Stimulated activated CD4-positive, alpha-beta T cell treated with anti-CD3 and anti-CD28 coated beads, Interleukin-4, amount 100 ng/mL, for 48 hours (primary cell): ENCODE measurements around the gene KBTBD13.

Source experiments
- DNase-seq, 2 donors: peaks; one replicate each; pipeline ENCODE4 v3.0.0-alpha.2; 2020; ENCODE audit warnings: low read depth in 2 of 2

Gene KBTBD13

GRCh38 chr15:65051266-65051665, 25.3 kb upstream of the KBTBD13 start:
- DNase-seq = no peak

- no peak for DNase-seq
Measured at GRCh38 chr15:65052956-65053355, 23.6 kb upstream of the KBTBD13 start.

GRCh38 chr15:65054333-65055200, 22.0 kb upstream of the KBTBD13 start:
- DNase-seq = peak; percentile 46 to 54

GRCh38 chr15:65055201-65055870, 21.2 kb upstream of the KBTBD13 start:
- no peak for DNase-seq

DNA sequence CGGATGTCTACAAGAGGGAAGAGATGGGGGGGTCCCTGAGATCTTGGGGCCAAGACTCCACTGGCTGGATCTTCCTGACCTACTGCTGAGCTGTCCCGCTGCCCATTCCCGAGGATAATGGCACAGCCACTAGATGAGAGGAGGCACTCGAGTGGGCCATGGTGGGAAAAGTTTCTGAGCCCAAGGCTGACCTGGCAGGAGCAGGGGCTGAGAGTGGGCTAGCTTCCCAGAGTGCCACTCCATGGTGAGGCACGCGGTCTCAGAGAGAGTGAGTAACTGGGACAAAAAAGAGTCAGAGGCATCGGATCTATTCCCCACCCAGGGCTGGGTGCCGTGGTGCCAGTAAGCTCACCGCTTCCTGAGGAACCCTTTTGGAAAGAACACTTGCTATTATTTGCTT, 20.4 kb upstream of the KBTBD13 start:
- no peak for DNase-seq

GRCh38 chr15:65056868-65057548, 19.5 kb upstream of the KBTBD13 start:
- DNase-seq = no peak

DNA sequence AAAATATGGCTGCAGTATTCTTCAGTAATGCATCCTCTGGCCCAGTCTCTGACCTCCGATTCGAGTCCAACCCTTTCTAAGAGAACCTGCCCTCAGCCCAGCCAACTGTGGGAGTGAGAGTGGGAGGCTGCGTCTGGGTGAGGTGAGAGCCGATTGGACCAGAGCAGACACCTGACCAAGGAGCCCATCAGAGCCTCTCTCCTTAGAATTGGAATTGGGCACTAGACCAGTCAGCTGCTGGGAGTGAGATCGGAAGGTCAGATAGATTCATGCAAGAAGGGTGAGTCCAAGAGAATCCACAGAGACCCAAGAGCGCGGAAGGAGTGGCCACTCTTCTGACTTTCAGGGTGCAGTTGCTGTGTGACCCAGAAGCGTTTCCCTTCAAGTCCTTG, 19.0 kb upstream of the KBTBD13 start:
- no peak for DNase-seq

DNA sequence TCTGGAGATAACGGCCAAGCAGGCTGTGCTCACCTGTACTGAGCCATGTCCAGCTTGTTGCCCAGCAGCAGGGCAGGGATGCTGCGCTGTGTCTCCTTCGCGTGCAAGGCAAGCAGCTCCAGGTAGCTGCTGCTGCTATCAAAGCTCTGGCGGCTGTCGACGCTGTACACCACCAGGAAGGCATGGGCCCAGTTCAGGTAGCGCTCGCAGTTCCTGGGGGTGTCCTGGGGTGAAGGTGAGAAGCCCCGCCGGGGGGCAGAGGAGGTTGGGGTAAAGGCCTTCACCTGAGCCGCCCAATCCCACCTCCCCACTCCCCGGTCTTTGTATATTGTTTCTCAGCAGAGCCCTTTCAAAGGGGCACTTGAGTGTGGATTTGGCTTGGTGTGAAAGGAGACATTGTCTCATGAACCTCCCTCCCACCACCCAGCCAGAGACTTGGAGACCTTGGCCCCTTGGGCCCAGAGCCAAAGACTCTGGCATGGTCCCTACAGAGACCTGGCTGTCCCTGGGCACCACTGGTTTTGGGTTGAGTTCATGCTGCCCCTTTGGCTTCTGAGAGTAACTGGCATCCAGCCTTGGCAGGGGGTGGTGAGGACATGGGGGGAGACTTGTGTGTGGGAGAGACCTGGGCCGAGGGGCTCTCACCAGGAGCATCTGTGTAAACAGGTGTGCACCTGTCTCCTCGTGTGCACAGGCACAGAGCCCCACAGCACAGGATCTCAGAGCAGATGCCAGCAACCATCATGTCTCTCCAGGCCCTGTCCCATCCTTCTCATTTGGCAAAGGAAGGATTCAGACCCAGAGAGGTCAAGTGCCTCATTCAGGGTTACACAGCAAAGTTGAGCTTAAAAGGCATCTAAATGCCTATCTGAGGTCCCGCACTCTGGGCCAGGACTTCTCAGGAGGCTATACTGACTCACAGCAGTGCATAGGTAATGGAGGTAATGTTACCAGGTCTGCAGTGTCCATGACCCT, 17.9 kb upstream of the KBTBD13 start:
- no peak for DNase-seq

- no peak for DNase-seq
Measured at GRCh38 chr15:65059369-65059750, 17.2 kb upstream of the KBTBD13 start.

DNA sequence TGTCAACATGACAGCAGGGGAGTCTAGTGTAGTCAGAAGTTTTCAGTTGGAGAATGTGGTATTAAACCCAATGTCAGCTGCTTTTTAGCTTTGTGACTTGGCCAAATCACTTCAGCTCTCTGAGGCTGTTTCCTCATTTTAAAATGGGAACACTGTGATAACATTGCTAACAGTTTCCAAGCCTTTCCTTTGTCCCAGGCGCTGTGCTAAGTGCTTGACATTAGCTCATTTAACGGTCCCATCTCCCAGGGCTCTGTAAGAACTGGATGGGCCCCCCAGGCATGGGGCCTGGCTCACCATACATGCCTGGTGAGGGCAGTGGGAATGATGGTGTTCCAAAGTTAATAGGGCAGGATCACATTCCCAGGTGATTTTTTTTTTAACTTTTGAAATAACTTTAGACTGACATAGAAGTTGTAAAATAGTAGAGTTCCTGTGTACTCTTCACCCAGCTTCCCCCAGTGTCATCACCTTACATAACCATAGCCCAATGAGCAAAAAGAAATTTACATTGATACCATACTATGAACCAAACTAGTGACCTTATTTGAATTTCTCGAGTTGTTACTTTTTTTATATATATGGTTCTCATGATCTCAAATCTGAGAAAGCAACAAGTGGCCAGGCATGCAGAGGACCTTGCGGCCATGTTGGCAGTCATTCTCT, 16.5 kb upstream of the KBTBD13 start:
- DNase-seq = no peak

DNA sequence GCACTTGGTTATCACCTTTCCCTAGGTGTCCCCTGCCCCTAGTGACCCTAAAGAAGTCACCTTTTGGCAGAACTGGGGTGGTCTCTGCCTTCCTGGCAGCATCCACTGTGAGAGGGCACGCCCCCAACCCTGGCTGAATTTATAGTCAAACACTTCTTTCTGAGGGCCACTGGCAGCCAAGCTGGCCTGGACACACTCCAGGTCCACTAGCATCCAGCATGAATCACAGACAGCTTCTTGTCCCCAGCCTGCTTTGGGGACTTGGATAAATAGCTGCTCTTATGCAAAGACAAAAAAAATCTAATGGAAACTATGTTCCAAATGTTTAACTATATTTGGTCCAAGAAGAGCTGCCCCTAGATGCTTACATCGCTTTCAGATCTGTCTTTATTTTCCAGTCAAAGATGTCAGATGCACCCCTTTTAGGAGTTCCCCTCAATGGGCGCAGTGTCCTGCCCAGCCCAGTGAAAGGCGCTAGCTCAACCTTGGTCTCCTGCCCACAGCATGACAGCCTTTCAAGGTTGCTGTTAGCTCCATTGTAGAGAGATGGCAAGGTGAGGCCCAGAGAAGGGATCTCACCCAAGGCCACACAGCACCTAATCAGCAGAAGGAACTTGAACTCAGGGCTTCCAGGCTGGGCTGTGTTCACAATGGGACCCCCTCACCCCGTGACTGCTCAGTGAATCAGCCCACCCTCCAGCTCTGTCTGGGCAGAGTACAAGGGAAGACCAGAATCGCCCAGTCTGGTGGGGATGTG, 15.7 kb upstream of the KBTBD13 start:
- DNase-seq = no peak

GRCh38 chr15:65062061-65062460, 14.5 kb upstream of the KBTBD13 start:
- DNase-seq = no peak

DNA sequence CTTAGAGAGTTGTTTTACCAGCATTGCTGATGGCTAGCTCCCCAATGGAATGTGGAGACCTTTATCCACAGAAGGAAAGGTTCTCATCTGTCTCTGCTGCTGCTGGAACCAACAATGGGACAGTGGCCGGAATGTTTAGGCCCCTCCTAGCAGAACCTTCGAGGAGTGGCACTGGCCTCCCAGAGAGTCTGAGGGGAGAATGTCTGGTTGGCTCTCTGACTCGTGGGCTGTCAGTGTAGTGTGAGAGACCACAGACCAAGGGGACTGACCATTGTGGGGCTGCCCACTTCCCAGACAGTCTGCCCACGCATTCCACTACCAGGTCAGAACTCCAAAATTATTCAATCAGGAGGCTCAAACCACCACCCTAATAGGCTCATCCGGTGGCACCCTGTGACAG, 13.8 kb upstream of the KBTBD13 start:
- no peak for DNase-seq

GRCh38 chr15:65066001-65066634, 10.4 kb upstream of the KBTBD13 start:
- DNase-seq = no peak

DNA sequence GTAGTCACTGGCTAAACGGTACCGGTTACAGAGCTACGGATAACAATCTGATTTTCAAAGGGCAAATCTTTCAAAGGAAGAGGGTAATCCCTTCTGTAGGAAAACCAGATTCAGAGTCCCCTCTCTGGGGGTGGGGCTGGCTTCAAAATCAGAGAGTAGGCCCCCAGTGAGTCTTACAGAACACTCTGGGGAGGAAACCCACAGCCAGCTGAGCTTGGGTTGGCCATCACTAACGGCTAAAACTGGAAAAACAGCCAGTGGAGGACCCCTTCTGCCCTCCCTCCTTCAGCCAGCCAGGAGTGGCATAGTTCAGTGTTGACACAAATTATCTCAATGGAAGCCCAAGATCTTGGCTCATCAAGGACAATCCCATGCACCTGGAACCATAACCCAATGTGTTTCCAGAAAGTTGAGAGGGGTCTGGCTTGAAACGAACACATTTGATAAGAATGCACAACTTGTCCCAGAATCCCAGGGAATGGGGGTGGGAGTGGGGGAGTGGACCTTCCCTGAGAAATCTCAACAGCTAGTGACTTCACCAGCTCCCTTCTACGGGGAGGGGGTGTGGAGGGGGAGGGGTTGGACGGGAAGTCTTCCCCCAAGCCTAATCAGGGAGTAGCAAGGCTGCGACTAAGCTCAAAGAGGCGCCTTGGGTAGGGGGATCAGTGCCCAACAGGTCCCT, 9.8 kb upstream of the KBTBD13 start:
- DNase-seq = no peak

GRCh38 chr15:65067317-65067644, 9.3 kb upstream of the KBTBD13 start:
- DNase-seq = no peak

GRCh38 chr15:65067645-65068402, 8.7 kb upstream of the KBTBD13 start, which contains the start of gene RASL12:
TSS of gene RASL12 (minus strand) at chr15:65067991. CDS start at chr15:65067835, 156 bp downstream.
- DNase-seq = no peak

DNA sequence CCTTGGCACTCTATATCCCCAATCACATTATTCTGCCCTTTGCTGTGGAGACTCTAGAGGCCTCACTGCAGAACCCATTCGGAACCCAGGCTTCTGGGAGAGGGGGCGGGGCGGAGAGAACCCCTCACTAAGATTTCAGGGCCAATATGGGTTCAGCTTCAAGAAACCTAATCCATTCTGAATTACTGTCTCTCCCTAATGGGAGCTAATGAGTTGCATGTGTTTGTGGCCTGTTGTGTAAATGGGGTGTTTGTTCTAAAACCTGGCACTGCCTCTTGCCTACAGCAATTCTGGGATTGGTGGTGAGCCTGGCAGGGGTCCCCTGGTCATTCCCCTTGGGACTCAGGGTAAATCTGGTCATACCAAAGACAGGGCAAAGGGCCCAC, 8.2 kb upstream of the KBTBD13 start:
- DNase-seq = no peak
